GM12873 (cell line): ENCODE data around the gene SEC24D.

ENCODE experiments used
- TF ChIP-seq, protein P1 (sequence below): IDR thresholded peaks from 2 replicates; pipeline ENCODE4 v1.5.1; 2012; ENCODE audit warnings: low read depth, mild to moderate bottlenecking, moderate library complexity, low read length, control low read depth; ENCODE audit not compliant: insufficient read depth; ENCODE audit errors: missing control alignments

Gene SEC24D

GRCh38 chr4:118757761-118758251 is 78.1 kb downstream of the SEC24D start:
- TF ChIP-seq, protein P1, sequence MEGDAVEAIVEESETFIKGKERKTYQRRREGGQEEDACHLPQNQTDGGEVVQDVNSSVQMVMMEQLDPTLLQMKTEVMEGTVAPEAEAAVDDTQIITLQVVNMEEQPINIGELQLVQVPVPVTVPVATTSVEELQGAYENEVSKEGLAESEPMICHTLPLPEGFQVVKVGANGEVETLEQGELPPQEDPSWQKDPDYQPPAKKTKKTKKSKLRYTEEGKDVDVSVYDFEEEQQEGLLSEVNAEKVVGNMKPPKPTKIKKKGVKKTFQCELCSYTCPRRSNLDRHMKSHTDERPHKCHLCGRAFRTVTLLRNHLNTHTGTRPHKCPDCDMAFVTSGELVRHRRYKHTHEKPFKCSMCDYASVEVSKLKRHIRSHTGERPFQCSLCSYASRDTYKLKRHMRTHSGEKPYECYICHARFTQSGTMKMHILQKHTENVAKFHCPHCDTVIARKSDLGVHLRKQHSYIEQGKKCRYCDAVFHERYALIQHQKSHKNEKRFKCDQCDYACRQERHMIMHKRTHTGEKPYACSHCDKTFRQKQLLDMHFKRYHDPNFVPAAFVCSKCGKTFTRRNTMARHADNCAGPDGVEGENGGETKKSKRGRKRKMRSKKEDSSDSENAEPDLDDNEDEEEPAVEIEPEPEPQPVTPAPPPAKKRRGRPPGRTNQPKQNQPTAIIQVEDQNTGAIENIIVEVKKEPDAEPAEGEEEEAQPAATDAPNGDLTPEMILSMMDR = no peak

- TF ChIP-seq, protein P1 = no peak
Observed at GRCh38 chr4:118756958-118757357, 79.0 kb downstream of the SEC24D start.

DNA sequence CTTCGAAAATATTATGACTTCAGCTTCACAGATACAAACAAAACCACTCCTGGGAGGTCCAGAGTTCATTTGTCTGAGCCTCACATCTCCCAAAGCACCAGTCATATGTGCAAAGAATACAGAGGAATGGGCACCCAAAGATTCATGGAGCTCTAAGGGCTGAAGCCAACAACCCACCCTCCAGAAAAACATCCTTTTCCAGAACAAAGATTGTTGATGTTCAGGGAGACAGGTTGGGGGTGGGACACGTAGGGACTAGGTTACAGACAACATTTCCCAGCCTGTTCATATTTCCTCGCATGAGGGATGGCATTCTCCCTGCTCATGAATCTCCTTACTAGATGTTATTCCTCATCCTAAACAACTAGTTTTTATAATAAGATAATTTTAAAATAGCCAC is 79.5 kb downstream of the SEC24D start:
- TF ChIP-seq, protein P1 = no peak

- TF ChIP-seq, protein P1 = no peak
Observed at GRCh38 chr4:118755438-118756226, 80.3 kb downstream of the SEC24D start.

DNA sequence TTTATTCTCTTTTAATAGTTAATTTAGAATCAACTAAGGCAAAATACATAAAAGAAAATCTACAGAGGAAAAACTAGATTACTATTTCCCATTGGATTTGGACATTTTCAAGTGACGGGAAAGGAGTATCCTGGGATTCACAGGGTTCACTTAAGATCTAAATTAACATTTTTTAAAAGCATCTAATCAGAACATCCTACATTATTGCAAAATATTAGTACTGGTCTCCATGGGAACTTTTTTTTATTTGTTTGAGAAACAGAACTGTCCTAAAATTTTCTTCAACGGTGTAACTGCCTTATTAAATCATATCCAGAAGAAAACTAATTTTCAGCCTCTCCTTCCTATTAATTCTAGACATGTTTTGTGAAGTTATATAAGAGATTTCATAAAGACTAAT is 81.0 kb downstream of the SEC24D start:
- TF ChIP-seq, protein P1 = no peak

GRCh38 chr4:118753685-118754084 is 82.2 kb downstream of the SEC24D start:
- TF ChIP-seq, protein P1 = no peak

DNA sequence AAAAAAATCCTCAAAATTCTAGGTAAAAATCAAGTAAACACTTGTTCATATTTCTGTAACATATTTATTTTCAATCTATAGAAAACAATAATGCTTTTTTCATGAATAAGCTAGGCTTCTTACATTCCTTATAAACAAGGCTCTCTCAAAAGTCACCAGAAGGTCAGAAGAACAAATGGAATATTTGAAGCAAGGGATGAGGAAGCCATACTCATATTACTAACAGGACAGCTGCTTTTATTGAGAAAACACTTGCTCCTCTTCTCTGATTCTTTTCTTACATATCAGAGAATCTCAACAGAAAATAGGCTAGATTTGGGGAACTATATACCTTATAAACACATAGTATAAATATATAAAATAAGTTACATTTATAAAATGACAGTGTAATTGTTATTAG is 82.8 kb downstream of the SEC24D start:
- TF ChIP-seq, protein P1 = no peak
